Kidney epithelial cell (primary cell): ENCODE data around the gene PTPRD. TPM values are rescaled to one million over a fixed set of nuclear protein-coding genes. Genes with fewer than 3 reads are reported as not detected.

ENCODE experiments used
- DNase-seq: peaks from one replicate; pipeline ENCODE4 v3.0.0-alpha.2; 2010; ENCODE audit warnings: low read depth
- H3K27me3 ChIP-seq: 2 replicates; pipeline ENCODE4 v1.6.0; 2011; ENCODE audit warnings: low read length; ENCODE audit not compliant: control insufficient read depth, insufficient read depth
- H3K36me3 ChIP-seq: 2 replicates; pipeline ENCODE4 v1.5.1; 2011; ENCODE audit warnings: low read length; ENCODE audit not compliant: control insufficient read depth, insufficient read depth
- H3K4me3 ChIP-seq: 2 replicates; pipeline ENCODE4 v1.5.1; 2011; ENCODE audit warnings: low read depth, mild to moderate bottlenecking, control low read depth, low read length
- CTCF ChIP-seq: IDR thresholded peaks from 2 replicates; pipeline ENCODE4 v1.5.1; 2011; ENCODE audit warnings: mild to moderate bottlenecking, moderate library complexity, low read length, control low read depth, inconsistent platforms; ENCODE audit not compliant: insufficient read depth, poor library complexity, severe bottlenecking
- total RNA-seq: library from RNA; depleted of rRNA; stranded (reverse); fragments of >200 nt; gene quantifications from 2 replicates; pipeline ENCODE4 v1.2.3, GENCODE V29; 2015

The PTPRD gene
- total RNA-seq, 1 donor from 2014 or later: 18.8 TPM

- H3K4me3 ChIP-seq: no peak overlapping the region
- no peak for DNase-seq
- H3K27me3 ChIP-seq: no peaks in the 10 kb centered on the region
- TF ChIP-seq CTCF: no peak
- no peaks in the 10 kb centered on the region for H3K36me3 ChIP-seq
These were observed 560.6 kb downstream of the PTPRD start for GRCh38 chr9:10052181-10052580.

GRCh38 chr9:10050016-10050415, 562.8 kb downstream of the PTPRD start:
- H3K36me3 ChIP-seq: no peaks in the 10 kb centered on the region
- peak; percentile 21 for DNase-seq
- H3K4me3 ChIP-seq: no peak overlapping the region
- H3K27me3 ChIP-seq: no peaks in the 10 kb centered on the region
- no peak for TF ChIP-seq CTCF

DNA sequence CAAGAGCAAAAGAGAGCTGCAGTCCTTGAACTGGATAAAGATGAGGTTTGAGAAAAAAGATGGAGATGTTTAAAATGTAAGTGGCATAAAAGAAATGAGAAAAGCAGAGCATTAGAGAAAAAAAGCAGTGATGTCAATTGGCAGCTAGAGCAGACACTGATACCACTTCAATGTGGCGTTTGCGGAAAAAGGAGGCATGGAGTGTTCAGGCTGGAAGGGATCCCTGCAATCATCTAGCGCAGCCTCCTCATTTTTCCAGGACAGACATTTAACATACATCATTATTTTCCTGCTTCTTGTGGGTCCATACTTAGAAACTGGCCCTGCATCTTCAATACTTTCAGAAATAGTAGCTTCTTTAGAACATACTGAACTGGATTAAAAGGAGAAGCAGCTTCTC, 563.8 kb downstream of the PTPRD start:
- Histone ChIP-seq H3K36me3 (no peaks in the 10 kb centered on the region), H3K4me3 (no peak overlapping the region), H3K27me3 (no peaks in the 10 kb centered on the region)
- DNase-seq: no peak
- TF ChIP-seq CTCF: no peak

GRCh38 chr9:10045598-10045997, 567.2 kb downstream of the PTPRD start:
- DNase-seq: no peak

DNA sequence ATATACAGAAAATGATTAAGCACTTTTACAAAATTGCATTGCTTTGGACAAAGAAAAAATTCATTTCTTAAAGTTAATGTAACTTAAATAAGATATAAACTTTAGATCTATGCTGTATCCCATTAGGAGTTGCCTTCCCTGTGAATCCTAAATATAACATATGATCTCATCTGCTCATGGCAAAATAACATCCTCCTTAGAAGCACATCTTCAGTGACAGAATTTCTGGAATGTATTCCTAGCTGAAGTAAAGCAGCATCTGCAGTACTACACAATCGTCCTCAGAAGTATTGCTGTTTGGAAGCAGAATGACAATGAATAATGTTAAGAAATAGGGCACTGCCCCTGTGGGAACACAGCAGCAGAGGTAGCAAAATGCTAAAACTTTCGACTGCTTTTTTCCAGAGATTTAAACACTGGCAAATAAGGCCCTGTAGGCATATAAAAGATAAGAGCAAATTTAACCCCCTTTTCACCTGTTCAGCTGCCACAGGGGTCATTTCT, 571.0 kb downstream of the PTPRD start:
- no peak for DNase-seq
- no peaks in the 10 kb centered on the region for H3K36me3 ChIP-seq
- no peaks in the 10 kb centered on the region for H3K27me3 ChIP-seq
- no peak overlapping the region for H3K4me3 ChIP-seq
- no peak for TF ChIP-seq CTCF

More at GRCh38 chr9:10045598-10045997, 567.2 kb downstream of the PTPRD start:
- H3K4me3 ChIP-seq: no peak overlapping the region
- no peaks in the 10 kb centered on the region for H3K27me3 ChIP-seq
- no peaks in the 10 kb centered on the region for H3K36me3 ChIP-seq
- TF ChIP-seq CTCF: peak; percentile 42

DNA sequence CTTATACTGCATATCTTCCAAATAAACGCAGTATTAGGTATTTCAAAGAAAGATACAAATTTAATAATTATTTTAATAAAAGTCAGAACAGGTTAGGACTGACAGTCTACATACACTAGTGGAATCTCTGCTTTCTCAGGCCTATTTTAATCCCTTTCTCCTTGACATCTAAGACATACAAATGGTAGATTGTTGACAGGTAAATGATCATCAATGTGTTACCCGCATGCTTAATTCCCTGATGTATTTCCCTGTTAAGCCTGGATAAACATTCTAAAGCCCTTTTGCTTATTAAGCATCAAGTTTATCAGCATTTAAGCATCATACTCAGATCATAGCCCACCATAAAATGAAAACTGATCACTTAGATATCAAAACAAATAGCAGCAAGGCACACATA, 576.7 kb downstream of the PTPRD start:
- Histone ChIP-seq H3K27me3 (no peaks in the 10 kb centered on the region), H3K4me3 (no peak overlapping the region), H3K36me3 (no peaks in the 10 kb centered on the region)
- DNase-seq: no peak
- TF ChIP-seq CTCF: no peak
